Measurements from ENCODE around the gene CDRT4.

DNA sequence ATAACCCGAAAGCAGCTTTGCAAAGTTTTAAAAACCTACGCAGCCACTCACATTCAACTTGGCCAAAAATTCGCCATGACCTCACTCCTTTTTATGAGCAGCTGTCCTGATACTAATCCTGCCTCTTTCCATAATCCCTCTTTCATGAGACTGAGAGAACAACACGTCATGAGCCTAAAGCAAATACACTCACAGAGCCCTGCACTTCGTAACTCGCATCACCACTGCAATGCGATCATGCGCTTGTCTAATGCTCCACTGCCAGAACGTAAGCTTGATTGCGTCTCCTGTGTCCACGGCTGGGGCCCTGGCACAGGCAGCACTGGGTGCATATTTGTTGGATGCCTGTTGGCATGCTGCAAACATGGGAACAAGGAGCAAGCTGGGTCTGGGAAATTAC, 36.2 kb downstream of the CDRT4 start:
- TF ChIP-seq, protein P1, sequence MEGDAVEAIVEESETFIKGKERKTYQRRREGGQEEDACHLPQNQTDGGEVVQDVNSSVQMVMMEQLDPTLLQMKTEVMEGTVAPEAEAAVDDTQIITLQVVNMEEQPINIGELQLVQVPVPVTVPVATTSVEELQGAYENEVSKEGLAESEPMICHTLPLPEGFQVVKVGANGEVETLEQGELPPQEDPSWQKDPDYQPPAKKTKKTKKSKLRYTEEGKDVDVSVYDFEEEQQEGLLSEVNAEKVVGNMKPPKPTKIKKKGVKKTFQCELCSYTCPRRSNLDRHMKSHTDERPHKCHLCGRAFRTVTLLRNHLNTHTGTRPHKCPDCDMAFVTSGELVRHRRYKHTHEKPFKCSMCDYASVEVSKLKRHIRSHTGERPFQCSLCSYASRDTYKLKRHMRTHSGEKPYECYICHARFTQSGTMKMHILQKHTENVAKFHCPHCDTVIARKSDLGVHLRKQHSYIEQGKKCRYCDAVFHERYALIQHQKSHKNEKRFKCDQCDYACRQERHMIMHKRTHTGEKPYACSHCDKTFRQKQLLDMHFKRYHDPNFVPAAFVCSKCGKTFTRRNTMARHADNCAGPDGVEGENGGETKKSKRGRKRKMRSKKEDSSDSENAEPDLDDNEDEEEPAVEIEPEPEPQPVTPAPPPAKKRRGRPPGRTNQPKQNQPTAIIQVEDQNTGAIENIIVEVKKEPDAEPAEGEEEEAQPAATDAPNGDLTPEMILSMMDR (IDR thresholded peaks at IDR 0.05; ENCODE audit: low read depth, low read length, poor library complexity, severe bottlenecking) = no peak
- TF ChIP-seq EZH2phosphoT487 (IDR thresholded peaks at IDR 0.05; ENCODE audit: borderline replicate concordance, low read length) = no peak
